DOHH2 (cell line): ENCODE data around the gene TTBK1.

Experiments
- H3F3A ChIP-seq: fragments of 200-600 bp; sonication (generic), shearing (Covaris generic); 2 replicates; pipeline ENCODE4 v1.6.0; 2016; ENCODE audit warnings: antibody characterized with exemption, mild to moderate bottlenecking; ENCODE audit not compliant: control insufficient read depth, insufficient read depth
- H3K27ac ChIP-seq: fragments of 200-600 bp; sonication (generic); 2 replicates; pipeline ENCODE4 v1.5.1; 2014; ENCODE audit warnings: low read depth, mild to moderate bottlenecking, low read length, moderate library complexity
- H3K27me3 ChIP-seq: fragments of 200-600 bp; sonication (generic); 2 replicates; pipeline ENCODE4 v1.6.1; 2014; ENCODE audit warnings: mild to moderate bottlenecking, low read length, mixed read lengths; ENCODE audit not compliant: control insufficient read depth
- H3K36me3 ChIP-seq: fragments of 200-600 bp; sonication (generic); 2 replicates; pipeline ENCODE4 v1.6.1; 2014; ENCODE audit warnings: mild to moderate bottlenecking, low read length, moderate library complexity, mixed read lengths; ENCODE audit not compliant: control insufficient read depth
- H3K4me1 ChIP-seq: fragments of 200-600 bp; sonication (generic); 2 replicates; pipeline ENCODE4 v1.6.1; 2014; ENCODE audit warnings: mild to moderate bottlenecking, low read length, mixed read lengths; ENCODE audit not compliant: control insufficient read depth
- H3K4me2 ChIP-seq: fragments of 200-600 bp; sonication (generic); 2 replicates; pipeline ENCODE4 v1.6.0; 2014; ENCODE audit warnings: mild to moderate bottlenecking, low read length, moderate library complexity
- H3K4me3 ChIP-seq: fragments of 200-600 bp; sonication (generic); 2 replicates; pipeline ENCODE4 v1.5.1; 2014; ENCODE audit warnings: mild to moderate bottlenecking, low read length, mixed read lengths
- H3K79me2 ChIP-seq: fragments of 200-600 bp; sonication (generic); 2 replicates; pipeline ENCODE4 v1.6.1; 2014; ENCODE audit warnings: mild to moderate bottlenecking, low read length, mixed read lengths; ENCODE audit not compliant: control insufficient read depth
- H3K9me2 ChIP-seq: fragments of 200-600 bp; sonication (generic); replicated peaks from 2 replicates; pipeline ENCODE4 v1.6.1; 2014; ENCODE audit warnings: mild to moderate bottlenecking, low read length, mixed read lengths; ENCODE audit not compliant: control insufficient read depth
- H3K9me3 ChIP-seq: fragments of 200-600 bp; sonication (generic); 2 replicates; pipeline ENCODE4 v1.6.1; 2014; ENCODE audit warnings: antibody characterized with exemption, low read length, mixed read lengths; ENCODE audit not compliant: control insufficient read depth, insufficient read depth
- H4K20me1 ChIP-seq: fragments of 200-600 bp; sonication (generic); 2 replicates; pipeline ENCODE4 v1.6.0; 2014; ENCODE audit warnings: low read depth, mild to moderate bottlenecking, antibody characterized with exemption, low read length, moderate library complexity; ENCODE audit not compliant: control insufficient read depth, insufficient read depth
- CTCF ChIP-seq: fragments of 200-600 bp; sonication (generic); IDR thresholded peaks from one replicate; pipeline ENCODE4 v1.5.1; 2014; ENCODE audit warnings: antibody characterized with exemption, mild to moderate bottlenecking, low read depth, low read length; ENCODE audit not compliant: poor library complexity, severe bottlenecking
- EZH2phosphoT487 ChIP-seq: fragments of 200-600 bp; sonication (generic); IDR thresholded peaks from 2 replicates; pipeline ENCODE4 v1.6.1; 2017; ENCODE audit warnings: borderline replicate concordance, mild to moderate bottlenecking, antibody characterized with exemption, low read length, moderate library complexity, mixed read lengths

TTBK1 gene

GRCh38 chr6:43235841-43236240 lies 7.4 kb upstream of the TTBK1 start:
- peaks cover 6% of the 10 kb centered on the region for H3K27me3 ChIP-seq

DNA sequence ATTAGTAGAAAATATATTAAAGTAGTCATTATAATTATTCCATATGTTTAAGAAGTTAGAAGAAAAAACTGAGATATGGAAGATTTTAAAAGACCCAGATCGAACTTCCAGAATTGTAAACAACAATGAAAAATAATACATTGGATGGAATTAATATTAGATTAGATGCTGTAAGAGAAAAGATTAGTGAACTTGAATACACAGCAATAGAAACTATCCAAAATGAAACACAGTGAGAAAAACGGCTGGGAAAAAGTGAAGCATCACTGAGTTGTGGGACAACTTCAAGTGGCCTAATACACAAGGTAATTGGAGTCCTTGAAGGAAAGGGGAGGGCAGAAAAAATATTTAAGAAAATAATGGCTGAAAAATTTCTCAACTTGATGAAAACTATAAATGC lies 4.2 kb upstream of the TTBK1 start:
- peaks cover 33% of the 10 kb centered on the region for H3K27me3 ChIP-seq

More at GRCh38 chr6:43235841-43236240, 7.4 kb upstream of the TTBK1 start:
- Histone ChIP-seq H3K79me2 (no peaks in the 10 kb centered on the region), H3K9me2 (no peaks in the 10 kb centered on the region), H3K36me3 (no peaks in the 10 kb centered on the region), H3K9me3 (peaks cover 5% of the 10 kb centered on the region; the same call in 1 of the 2 replicates), H3K4me3 (no peak overlapping the region), H3K4me1 (no peaks in the 10 kb centered on the region; the same call in 1 of the 2 replicates), H3F3A (no peaks in the 10 kb centered on the region), H4K20me1 (no peaks in the 10 kb centered on the region), H3K4me2 (no peak overlapping the region), H3K27ac (no peak overlapping the region)
- TF ChIP-seq EZH2phosphoT487 (no peak), CTCF (no peak)

GRCh38 chr6:43240950-43241349 lies 2.3 kb upstream of the TTBK1 start:
- no peak for TF ChIP-seq EZH2phosphoT487
- TF ChIP-seq CTCF, result no peak
- H3K4me2 ChIP-seq, result no peak overlapping the region

More for the DNA sequence above, 4.2 kb upstream of the TTBK1 start:
- no peaks in the 10 kb centered on the region for H3K4me1 ChIP-seq
- no peak overlapping the region for H3K4me3 ChIP-seq
- H3K27ac ChIP-seq, result no peak overlapping the region
- H3K36me3 ChIP-seq, result no peaks in the 10 kb centered on the region
- no peaks in the 10 kb centered on the region for H3K9me2 ChIP-seq
- H3K4me2 ChIP-seq, result no peak overlapping the region
- H3K79me2 ChIP-seq, result no peaks in the 10 kb centered on the region
- no peaks in the 10 kb centered on the region for H4K20me1 ChIP-seq
- H3F3A ChIP-seq, result no peaks in the 10 kb centered on the region
- no peak for TF ChIP-seq EZH2phosphoT487
- peaks cover 5% of the 10 kb centered on the region; the same call in 1 of the 2 replicates for H3K9me3 ChIP-seq

GRCh38 chr6:43241446-43241845 lies 1.8 kb upstream of the TTBK1 start:
- Histone ChIP-seq H3K36me3 (no peaks in the 10 kb centered on the region), H3K27ac (no peak overlapping the region), H3K4me2 (no peak overlapping the region), H3K9me2 (no peaks in the 10 kb centered on the region), H3K79me2 (no peaks in the 10 kb centered on the region), H3K9me3 (peaks cover 5% of the 10 kb centered on the region; the same call in 1 of the 2 replicates), H3K4me1 (peaks cover 6% of the 10 kb centered on the region), H4K20me1 (no peaks in the 10 kb centered on the region), H3K4me3 (no peak overlapping the region), H3K27me3 (peaks cover 52% of the 10 kb centered on the region), H3F3A (no peaks in the 10 kb centered on the region)
- TF ChIP-seq EZH2phosphoT487, result no peak

More at GRCh38 chr6:43240950-43241349, 2.3 kb upstream of the TTBK1 start:
- Histone ChIP-seq H3K79me2 (no peaks in the 10 kb centered on the region), H3K4me1 (peaks cover 3% of the 10 kb centered on the region; the same call in 1 of the 2 replicates), H4K20me1 (no peaks in the 10 kb centered on the region), H3K36me3 (no peaks in the 10 kb centered on the region), H3K4me3 (no peak overlapping the region), H3K9me2 (no peaks in the 10 kb centered on the region), H3F3A (no peaks in the 10 kb centered on the region), H3K27me3 (peaks cover 49% of the 10 kb centered on the region), H3K9me3 (peaks cover 5% of the 10 kb centered on the region; the same call in 1 of the 2 replicates), H3K27ac (no peak overlapping the region)
